T-helper 1 cell treated with Interleukin-12 subunit alpha and Interleukin-12 subunit beta and Interleukin-4 antibody, amounts not matched to agents 30 ng/mL and 1 ng/mL, for 36 hours (primary cell): ENCODE measurements around the gene ZNF516. TPM values are rescaled to one million over a fixed set of nuclear protein-coding genes. Genes with fewer than 3 reads are reported as not detected.

Experiments
- intact Hi-C: fragments of 100-400 bp; cut with micrococcal nuclease; formaldehyde crosslinking; loops from one replicate; pipeline ENCODE4 v1.15.1; 2024
- total RNA-seq: library from RNA; stranded (reverse); gene quantifications from 2 replicates; pipeline ENCODE4 v1.2.3, GENCODE V29; 2022

Gene ZNF516
- total RNA-seq, 1 donor from 2014 or later = 1.8 TPM

DNA sequence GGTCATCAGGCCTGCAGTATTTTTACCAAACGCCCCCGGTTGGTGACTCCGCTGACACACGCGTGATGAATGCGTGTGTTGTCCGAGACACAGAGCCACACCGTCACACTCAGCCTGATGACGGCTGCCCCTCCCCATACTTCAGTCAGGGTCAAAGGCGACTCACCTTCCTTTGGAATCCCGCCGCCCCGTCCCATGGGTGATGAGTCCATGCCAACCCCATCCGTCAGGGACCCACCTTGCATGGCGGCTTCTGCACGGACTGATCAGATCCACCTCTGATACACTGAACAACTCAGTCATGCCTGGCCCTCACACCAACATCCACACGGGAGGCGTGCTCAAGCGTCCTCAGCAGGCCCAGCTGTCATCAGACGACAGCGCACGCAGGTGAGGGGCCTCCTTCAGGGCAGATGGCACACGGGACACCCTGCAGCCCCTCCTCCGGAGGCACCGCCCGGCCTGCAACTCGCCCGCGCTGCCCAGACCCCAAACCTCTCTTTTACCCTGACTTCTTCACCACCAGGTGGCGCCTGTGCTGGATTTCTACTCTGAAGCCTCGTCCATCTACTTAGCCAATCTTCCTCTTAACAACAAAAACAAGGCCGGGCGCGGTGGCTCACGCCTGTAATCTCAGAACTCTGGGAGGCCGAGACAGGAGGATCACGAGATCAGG is 89.2 kb downstream of the ZNF516 start:
- intact Hi-C loops = loop anchor here (1.0 to 5.0 kb wide), 4 partner anchors 20 to 303 kb away; no protein-coding TSS in a partner anchor

GRCh38 chr18:76405280-76405679 is 89.8 kb downstream of the ZNF516 start:
- intact Hi-C loops = loop anchor here (5.0 kb wide), 1 partner anchor 172 kb away; no protein-coding TSS in a partner anchor

- intact Hi-C loops = no loop called here
These were observed 90.7 kb downstream of the ZNF516 start for GRCh38 chr18:76404345-76404831.

GRCh38 chr18:76402026-76402990 is 92.7 kb downstream of the ZNF516 start:
- intact Hi-C loops = no loop called here

DNA sequence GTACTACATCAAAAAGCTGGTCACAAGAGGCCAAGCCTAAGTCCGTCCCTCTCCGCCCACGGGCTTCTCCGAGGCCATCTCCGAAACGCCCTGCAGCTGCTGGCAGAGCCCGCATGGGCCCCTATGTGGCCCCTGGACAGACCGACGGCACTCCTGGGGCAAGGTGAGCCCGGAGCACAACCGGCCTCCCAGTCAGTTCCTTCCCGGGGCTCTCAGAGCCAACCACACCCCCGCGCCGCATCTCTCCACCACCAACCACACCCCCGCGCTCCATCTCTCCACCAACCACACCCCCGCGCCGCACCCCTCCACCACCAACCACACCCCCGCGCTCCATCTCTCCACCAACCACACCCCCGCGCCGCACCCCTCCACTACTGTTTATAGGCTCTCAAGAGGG is 93.5 kb downstream of the ZNF516 start:
- intact Hi-C loops = no loop called here

DNA sequence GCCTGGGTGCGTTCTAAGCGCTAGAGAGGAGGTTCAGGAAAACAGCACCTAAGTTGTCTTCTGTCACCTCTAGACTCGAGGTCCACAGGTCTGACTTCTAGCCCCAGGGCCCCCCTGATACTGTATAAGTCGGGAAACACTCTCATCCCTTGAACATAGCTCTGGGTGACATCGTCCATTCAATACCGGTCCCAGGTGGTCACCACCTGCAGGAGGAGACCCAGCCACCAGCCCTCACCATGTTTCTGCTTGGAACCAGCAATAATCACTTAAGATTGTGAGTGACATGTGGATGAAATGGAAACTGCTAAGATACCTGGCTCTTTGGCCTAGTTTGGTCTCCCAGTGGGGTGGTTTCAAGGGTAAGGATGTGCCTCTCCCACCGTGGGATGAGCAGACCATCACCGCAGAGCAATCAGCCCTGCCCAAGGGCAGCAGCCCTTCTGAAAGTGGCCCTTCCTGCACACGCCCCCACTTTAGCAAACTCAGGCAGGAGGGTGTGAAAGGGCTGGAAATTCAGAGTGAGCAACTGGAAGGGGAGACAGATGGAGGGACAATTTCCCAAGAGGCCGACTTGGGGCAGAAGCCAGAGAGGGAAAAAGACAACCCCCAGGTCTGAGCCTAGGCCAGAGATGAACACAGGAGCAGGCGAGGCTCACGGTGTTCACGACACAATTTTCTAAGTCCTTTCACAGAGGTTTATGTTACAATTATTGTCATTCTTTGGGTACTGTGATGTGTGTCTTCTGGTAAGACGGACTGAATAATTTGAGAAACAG is 95.2 kb downstream of the ZNF516 start:
- intact Hi-C loops = loop anchor here (1.0 to 5.0 kb wide), 8 partner anchors 25 to 583 kb away; partner anchors contain the start of gene ZNF236

- intact Hi-C loops = loop anchor here (1.0 to 5.0 kb wide), 8 partner anchors 24 to 584 kb away; partner anchors contain the start of gene ZNF236
These were observed 96.0 kb downstream of the ZNF516 start for GRCh38 chr18:76398896-76399612.

- intact Hi-C loops = loop anchor here (2.0 to 5.0 kb wide), 4 partner anchors 94 to 424 kb away; partner anchors contain the start of gene ZNF236
These were observed 96.7 kb downstream of the ZNF516 start for GRCh38 chr18:76398295-76398694.

DNA sequence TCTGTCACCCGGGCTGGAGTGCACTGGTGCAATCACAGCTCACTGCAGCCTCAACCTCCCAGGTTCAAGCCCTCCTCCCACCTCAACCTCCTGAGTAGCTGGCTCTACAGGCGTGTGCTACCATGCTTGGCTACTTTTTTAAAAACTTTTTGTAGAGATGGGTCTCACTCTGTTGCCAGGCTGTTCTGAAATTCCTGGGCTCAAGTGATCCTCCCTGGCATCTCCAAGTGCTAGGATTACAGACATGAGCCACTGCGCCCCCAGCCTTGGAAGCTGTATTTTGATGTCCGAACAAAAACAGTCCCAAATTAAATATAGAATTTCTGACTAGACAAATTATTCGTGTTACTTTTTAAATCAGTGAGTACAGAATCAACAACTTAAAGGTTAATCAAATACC is 97.4 kb downstream of the ZNF516 start:
- intact Hi-C loops = loop anchor here (2.0 to 5.0 kb wide), 4 partner anchors 95 to 425 kb away; partner anchors contain the start of gene ZNF236

DNA sequence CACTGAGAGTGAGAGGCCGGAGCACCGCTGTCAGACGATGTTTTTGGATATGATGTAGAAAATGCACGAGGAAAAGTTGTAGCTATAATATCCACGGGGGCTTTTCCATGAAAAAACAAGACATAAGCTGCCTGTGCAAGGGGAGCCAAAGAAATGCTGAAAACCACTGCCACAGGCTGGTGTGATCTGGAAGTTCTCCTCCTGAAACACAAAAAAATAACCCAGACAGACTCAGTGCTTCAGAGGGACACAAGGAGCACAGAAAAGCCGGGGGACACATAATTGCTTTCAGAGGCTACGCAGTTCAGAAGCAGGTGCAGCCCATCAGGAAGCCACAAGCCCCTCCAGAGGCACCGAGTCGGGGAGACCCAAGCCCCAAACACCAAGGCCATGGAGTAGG is 98.2 kb downstream of the ZNF516 start:
- intact Hi-C loops = loop anchor here (5.0 kb wide), 2 partner anchors 96 to 426 kb away; partner anchors contain the start of gene ZNF236

DNA sequence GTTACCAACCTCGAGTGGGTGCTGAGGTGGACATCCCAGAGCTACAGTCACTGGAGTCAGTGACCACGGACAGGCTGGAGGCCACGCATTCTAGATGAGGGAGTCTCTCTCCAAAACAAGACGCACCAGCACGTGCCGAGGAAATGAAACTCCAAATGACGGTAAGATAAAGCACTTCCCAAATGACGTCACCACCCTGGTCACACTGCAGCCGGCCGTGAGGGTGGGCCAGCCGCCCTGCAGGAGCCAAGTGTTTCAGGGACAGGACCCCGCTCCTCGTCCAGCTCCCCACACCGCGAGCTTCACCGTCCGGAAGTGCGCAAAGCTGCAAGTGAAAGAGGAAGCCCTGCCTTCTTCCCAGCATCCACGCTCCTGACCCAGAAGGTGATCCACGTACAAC is 99.4 kb downstream of the ZNF516 start:
- intact Hi-C loops = loop anchor here (5.0 kb wide), 2 partner anchors 97 to 427 kb away; partner anchors contain the start of gene ZNF236

- intact Hi-C loops = loop anchor here (5.0 kb wide), 2 partner anchors 97 to 427 kb away; partner anchors contain the start of gene ZNF236
These were observed 100.1 kb downstream of the ZNF516 start for GRCh38 chr18:76394780-76395476.

- intact Hi-C loops = no loop called here
These were observed 102.7 kb downstream of the ZNF516 start for GRCh38 chr18:76392349-76392748.

DNA sequence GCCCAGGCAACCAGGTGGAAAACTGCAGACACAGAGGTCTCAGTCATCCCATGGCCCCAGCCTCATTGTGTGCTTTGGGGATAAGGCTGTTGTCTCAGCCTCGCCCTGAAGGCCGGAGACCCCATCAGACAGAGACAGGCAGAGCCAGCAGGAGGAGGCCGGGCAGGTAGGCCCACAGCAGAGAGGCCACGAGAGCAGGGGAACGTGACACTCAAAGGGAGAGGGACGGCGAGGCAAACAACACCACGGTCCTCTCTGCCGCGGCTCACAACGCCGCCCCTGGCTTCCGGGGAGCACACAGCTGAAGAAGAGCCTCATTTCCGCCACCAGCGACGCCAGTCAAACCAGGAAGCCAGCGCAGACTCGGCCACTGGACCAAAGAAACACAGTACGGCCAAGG is 103.3 kb downstream of the ZNF516 start:
- intact Hi-C loops = no loop called here

- intact Hi-C loops = no loop called here
These were observed 104.0 kb downstream of the ZNF516 start for GRCh38 chr18:76391038-76391437.

GRCh38 chr18:76390452-76391035 is 104.5 kb downstream of the ZNF516 start:
- intact Hi-C loops = no loop called here

GRCh38 chr18:76389716-76390115 is 105.3 kb downstream of the ZNF516 start:
- intact Hi-C loops = no loop called here

DNA sequence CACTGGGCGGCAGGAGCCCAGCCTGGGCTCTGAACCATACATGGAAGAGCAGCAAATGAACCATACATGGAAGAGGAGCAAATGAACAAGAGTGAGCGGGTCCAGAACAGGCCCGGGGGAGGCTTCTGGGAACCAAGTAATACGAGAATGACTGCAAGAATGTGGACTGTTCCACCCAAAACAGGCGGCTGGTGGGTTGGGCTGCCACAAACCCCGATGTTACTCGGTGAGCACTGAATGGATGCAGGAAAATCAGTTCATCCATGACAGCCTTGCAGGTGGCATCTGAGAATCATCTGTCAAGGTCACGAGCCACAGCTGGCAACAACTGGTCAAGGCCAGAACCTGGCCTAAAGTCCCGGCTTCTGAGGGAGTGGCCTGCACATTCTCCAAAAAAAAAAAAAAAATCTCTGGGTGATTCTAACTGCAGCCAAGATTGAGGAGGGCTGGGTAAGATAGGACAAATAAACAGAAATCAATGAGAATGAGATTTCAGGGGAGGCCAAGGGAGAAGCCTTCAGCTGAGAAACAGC is 106.1 kb downstream of the ZNF516 start:
- intact Hi-C loops = no loop called here

DNA sequence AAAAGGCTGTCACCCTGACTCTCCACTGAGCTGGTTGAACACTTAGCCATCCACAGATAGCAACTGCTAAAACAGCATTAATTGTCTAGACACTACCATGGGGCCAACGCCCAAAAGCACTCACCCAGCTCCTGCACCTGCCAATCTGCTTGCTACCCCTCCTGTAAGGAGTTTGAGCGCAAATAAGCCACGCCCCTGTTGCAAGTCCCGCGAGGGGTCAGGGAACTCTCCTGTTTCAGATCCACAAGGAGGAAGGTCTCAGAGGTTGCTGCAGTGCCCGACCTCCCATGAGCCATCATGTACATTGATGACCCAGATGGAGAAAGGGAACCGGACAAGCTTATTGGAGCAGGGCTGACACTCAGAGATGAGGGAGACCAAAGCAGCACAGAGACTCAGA is 106.8 kb downstream of the ZNF516 start:
- intact Hi-C loops = no loop called here
